Central memory CD4-positive, alpha-beta T cell (primary cell): ENCODE results near the gene DCLRE1B.
"Not testable (repeated sequence)": the region's sequence is repeated elsewhere in the genome, so short reads cannot be mapped to it uniquely, and the experiment has no call there.

Experiments used
- DNase-seq: peaks from one replicate; pipeline ENCODE4 v3.0.0; 2022

Gene DCLRE1B

DNA sequence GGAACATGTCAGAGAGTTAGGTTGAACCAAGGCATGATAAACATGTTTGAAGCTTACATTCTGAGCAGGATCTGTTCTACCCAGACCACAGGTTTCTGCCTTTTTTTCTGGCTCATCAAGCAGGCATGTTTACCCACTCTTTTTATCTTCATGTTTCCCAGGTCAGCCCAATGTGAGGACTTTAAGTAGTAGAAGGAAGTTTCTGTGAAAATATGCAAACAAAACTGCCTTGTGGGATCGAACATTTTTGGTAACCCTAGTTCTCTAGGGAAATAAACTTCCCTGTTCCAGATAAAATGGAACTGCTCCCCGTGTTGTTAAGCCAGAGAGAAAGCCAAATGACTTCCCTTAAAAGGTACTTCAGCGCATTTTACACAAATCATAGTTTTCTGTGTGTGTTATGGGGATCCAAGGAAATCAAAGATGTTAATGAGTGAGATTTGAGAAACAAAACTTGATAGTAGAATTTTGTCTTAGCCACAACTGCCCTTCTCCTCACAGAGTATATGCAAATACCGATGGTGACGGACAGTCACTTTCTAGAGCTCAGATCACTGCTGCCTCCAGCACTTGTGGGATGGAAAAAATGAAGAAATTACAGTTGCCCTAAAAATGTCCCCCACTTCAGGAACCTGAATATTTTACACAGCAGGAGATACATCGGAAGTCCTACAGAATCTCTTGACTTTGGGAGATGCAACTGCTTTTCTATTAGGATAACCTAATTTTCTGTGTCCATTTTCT, 23.2 kb downstream of the DCLRE1B start:
- DNase-seq, result no peak

DNA sequence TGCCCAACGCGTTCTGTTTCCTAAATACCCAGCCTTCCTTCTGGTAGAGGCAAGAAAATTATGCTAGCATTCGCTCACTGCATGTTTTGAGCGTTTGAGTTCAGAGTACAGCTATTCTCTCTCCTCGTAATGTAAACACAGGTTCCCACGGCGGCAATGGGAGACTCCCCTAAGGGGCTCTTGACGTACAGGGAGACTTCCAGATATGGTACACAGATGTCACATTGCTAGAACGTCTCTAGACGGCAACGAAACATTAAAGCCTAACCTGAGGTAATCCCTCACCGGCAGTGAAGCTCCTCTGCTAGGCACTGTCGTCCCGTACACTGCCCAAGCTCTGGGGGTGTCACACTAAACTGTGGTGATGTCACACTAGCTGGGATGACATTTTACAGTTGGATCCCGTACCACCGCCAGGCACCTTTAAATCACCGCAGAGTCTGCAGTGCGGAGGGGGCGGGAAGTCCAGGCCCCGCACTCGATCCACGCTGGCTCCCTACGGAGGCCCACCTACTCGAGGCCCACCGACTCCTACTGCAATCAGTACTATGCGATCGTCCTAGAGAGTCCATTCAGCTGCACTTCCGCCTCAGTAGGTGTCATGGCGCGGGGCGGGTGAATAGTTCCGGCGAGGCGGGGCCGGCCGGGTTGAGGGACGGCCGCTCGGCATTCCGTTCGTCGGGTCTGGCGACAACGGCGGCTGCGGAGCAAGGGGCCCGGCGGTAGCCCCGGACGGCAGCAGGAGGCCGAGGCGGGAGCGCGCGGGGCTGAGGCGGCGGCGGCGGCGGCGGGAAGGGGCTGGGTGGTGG, 24.0 kb downstream of the DCLRE1B start, which contains the start of gene HIPK1:
TSS of gene HIPK1 (plus strand) at position 384 of the 809 bp plus-strand sequence.
- DNase-seq, result peak; percentile 92

DNA sequence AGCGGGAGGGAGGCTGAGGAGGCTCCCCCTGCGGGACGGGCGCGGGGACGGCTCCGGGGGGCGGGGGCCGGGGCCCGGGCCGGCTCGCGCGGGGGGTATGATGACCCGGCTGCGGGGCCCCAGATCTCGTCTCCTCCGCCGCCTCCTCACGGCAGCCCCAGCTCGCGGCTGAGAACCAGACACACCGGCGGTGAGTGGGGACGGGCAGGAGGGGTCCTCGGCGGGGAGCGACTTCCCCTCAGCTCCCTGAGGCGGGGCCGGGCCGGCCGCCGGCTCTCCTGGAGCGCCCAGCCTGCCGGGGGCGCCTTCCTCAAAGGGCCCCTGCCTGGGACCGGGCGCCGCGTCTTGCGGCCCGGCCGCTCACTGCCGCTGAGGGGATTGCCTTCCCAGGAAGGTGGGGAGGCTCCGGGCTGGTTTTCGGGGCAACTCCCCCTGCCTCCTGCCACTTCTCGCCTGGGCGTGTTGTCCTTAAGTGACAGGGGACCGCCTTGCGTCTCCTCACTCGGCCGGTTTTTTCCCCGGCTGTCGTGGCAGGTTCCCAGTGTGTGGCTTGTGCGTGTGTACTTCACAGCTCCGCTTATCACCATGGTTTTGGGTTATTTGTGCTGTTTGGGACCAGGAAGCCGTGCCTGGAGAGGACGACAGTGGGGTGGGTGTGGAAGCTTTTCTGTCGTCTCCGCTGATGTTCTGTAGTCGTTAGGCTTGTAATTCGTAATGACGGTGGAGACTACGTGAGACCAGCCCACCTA, 24.8 kb downstream of the DCLRE1B start:
- peak; percentile 87 for DNase-seq

DNA sequence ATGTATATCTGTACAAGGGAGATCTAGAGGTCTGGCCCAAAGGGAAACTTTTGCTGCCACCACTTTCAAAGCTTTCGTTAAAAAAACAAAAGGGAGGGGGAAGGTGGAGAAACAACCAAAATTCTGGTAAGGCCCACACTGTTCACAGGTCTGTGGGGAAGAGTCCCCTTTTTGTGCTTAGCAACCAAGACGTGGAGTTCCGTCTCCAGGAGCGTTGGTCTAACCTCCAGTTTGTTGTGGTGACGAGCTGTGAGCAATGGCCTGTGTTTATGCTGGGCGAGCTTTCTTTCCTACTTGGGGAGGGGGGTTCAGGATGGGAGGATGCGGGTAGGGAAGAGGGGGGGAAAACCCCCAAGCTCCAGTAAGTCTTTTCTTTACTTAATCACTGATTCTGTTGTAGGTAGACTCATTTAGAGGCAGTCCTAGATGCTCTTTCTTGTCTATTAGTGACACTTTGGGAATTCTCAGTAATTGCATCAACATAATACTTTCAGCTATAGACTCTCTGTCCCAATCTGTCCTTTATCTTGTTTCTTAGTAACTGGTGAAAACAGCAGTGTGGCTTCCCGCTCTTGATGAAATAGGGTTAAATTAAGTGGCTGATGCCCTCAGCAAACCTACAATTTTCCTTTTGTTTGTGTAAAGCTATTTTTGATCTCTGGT, 25.5 kb downstream of the DCLRE1B start:
- DNase-seq, result peak; percentile 89

DNA sequence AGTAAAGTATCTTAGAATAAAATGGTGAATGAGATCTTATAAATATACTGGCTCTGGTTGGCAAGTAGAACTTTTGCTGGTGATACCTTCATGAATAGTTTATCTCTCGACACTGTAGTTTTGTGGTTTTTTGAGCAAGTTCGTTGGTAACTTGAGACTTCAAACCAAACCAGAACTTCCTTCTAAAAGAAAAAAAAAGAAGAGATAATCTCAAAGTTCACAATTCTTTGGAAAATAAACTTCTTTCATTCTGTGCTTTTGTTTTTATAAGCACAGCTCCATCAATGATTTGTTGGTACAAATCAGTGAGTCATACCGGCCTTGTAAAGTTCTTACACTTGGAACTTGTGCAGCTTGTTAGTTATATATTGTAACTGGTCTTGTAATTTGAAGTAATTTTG, 26.3 kb downstream of the DCLRE1B start:
- DNase-seq, result peak; percentile 70

DNA sequence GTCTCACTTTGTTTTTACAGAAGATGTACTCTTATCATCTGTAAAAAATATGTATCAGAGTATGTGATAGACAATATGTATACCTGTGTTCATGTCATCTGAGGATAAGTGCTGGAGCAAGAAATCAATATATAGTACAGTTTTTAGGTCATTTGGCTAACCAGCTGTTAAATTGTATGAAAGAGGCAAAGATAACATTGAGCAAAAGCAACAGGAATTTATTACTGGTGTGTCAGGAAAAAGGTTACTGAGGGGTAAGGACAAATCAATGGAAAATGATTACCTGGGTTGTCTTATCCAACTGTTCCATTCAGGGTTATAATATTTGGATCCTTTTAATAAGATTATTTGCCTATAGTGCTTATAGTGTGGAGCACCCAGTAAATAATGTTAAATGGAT, 28.9 kb downstream of the DCLRE1B start:
- no peak for DNase-seq

DNA sequence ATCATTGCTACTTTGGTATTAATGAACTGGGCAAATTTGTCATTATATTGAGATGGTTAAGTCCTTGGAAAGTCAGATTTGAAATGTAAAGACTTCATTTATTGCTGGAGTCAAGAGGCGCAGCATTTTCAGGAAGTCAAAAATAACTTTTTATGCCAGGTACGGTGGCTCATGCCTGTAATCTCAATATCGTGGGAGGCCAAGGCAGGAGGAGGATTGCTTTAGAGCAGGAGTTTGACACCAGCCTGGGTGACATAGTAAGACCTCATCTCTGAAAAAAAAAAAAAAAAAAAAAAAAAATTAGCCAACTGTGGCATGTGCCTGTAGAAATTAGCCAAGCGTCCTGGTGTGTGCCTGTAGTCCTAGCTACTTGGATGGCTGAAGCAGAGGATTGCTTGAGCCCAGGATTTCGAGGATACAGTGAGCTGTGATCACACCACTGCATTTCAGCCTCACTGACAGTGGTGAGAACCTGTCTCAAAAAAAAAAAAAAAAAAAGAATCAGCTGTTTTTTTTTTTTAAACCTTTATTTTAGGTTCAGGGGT, 29.5 kb downstream of the DCLRE1B start:
- DNase-seq, result no peak

DNA sequence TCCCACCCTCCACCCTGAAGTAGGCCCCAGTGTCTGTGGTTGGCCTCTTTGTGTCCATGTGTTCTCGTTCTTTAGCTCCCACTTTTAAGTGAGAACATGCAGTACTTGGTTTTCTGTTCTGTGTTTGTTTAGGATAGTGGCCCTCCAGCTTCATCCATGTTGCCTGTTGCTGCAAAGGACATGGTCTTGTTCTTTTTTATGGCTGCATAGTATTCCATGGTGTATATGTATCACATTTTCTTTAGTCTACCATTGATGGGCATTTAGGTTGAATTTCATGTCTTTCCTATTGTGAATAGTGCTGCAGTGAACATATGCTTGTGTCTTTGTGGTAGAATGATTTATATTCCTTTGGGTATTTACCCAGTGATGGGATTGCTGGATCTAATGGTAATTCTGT, 30.1 kb downstream of the DCLRE1B start:
- no peak for DNase-seq

DNA sequence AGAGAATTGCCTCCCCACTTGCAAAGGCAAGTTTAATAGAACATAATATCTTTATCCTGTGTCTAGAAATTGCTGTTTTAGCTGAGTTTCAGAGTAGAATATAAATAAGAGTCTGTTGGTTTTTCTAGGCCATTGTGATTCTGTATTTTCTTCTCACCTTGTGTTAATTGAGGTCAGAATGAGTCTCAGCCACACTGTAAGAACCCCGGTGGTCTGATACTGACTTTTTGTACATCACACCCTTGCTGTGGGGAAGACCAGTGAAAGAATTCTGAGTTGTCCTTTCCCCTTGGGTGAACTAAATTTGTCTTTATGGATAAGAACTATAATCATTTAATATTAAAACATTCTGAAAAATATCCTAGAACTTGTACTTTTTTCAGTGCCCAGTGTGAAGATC, 30.8 kb downstream of the DCLRE1B start:
- no peak for DNase-seq

DNA sequence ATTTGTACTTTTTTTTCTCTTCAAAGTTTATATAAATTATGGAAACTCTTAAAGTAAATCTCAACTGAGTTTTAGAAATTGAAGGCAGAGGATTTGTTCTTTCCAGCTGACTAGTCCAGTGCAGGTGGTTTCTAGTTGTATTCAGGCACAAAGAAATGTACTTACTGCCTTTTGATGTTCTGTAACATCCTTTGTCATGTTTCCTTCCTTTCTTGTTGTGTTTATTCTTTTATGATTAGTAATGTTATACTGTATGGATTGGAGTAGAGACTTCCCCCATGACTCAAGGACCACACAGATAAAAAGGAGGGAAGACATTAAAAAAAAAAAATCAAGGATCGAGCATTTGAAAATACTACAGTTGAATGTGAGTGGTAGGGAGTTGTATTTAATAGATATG, 32.0 kb downstream of the DCLRE1B start:
- DNase-seq, result no peak

DNA sequence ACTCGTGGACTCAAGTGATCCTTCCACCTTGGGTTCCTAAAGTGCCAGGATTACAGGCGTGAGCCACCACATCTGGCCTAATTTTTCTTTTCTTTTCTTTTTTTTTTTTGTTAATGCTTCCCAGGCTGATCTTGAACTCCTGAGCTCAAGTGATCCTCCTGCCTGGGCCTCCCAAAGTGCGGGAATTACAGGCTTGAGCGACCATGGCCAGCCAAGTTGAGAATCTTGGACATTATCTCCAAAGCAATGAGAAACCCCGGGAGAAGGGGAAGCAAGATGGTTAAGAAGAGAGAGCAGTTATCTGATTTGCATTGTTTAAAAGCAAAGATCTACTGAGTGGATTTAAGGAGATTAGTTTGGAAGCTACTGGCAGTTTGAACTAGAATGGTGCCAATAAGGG, 33.1 kb downstream of the DCLRE1B start:
- DNase-seq, result no peak

DNA sequence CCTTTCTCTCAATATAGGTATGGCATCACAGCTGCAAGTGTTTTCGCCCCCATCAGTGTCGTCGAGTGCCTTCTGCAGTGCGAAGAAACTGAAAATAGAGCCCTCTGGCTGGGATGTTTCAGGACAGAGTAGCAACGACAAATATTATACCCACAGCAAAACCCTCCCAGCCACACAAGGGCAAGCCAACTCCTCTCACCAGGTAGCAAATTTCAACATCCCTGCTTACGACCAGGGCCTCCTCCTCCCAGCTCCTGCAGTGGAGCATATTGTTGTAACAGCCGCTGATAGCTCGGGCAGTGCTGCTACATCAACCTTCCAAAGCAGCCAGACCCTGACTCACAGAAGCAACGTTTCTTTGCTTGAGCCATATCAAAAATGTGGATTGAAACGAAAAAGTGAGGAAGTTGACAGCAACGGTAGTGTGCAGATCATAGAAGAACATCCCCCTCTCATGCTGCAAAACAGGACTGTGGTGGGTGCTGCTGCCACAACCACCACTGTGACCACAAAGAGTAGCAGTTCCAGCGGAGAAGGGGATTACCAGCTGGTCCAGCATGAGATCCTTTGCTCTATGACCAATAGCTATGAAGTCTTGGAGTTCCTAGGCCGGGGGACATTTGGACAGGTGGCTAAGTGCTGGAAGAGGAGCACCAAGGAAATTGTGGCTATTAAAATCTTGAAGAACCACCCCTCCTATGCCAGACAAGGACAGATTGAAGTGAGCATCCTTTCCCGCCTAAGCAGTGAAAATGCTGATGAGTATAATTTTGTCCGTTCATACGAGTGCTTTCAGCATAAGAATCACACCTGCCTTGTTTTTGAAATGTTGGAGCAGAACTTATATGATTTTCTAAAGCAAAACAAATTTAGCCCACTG, 35.5 kb downstream of the DCLRE1B start:
- DNase-seq, result peak; percentile 48

DNA sequence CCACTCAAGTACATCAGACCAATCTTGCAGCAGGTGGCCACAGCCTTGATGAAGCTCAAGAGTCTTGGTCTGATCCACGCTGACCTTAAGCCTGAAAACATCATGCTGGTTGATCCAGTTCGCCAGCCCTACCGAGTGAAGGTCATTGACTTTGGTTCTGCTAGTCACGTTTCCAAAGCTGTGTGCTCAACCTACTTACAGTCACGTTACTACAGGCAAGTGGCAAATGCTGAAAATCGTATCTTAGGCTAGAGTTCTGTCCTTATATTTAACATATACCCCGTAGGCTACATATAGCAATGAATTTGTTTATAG, 36.1 kb downstream of the DCLRE1B start:
- DNase-seq, result no peak

DNA sequence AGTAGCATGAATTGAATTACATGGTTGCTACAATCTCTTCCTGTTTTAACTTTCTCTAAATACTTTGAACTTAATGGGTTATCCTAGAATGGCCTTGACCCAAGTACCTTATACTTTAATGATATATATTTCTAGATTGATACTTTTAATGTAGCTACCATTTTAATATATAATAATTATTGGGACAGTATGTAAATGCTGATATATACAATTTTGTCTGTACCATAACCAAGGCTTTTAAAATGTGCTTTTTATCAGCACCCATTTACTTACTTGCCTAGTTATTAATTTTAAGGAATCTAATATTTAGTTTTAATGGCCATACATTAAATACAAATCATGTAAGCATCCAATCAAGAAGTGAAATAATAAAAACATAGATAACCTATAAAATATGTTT, 37.4 kb downstream of the DCLRE1B start:
- no peak for DNase-seq

DNA sequence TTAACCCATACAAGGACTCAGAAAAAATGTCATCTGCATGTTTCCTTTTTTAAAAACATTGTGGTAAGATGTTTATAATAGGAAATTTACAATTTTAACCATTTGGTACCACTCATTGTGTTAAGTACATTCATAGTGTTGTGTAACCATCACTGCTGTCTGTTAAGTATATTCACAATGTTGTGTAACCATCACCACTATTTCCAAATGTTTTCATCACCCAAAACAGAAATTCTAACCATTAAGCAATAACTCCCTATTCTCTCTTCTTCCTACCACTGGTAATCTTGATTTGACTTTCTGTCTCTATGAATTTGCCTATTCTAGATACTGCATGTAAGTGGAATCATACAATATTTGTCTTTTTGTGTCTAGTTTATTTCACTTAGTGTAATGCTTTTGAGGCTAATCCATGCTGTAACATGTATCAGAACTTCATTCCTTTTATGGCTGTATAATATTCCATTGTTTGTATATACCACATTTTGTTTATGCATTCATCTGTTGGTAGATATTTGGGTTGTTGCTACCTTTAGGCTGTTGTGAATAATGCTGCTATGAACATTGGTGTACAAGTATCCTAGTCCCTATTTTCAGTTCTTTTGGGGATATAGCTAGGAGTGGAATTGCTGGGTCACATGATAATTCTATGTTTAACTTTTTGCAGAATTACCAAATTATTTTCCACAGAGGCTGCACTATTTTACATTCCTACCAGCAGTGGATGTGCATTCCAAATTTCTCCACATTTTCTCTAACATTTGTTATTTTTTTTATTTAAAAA, 38.1 kb downstream of the DCLRE1B start:
- no peak for DNase-seq

DNA sequence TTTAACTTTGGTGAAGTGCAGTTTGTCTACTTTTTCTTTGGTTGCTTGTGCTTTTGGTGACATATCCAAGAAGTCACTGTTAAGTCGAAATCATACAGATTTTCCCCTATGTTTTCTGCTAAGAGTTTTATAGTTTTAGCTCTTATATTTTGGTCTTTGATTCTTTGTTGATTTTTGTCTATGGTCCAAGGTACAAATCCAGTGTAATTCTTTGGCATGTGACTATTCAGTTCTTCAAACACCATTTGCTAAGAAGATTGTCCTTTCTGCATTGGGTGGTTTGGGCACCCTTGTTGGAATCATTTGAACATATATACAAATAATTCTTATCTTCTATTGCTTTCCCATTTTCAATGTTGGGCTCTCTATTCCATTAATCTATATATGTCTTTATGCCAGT, 40.2 kb downstream of the DCLRE1B start:
- DNase-seq, result no peak

DNA sequence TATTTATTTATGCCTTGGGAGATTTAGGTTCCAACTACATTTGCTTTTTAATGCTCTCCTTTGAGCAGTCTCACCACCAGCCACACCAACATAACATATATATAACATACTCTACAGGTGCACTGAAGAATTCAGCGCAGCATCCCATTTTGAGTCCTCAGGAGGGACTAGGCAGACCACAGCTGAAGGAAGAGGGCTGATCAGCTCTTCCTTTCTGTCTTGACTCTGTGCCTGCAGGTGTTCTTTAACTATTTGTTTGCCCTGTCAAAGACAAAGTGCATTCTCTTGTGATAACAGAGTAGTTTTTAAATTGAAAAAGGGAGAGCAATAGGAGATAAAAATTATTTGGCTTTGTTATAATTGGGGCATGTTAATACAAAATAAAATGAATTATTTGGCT, 41.0 kb downstream of the DCLRE1B start:
- DNase-seq, result no peak

DNA sequence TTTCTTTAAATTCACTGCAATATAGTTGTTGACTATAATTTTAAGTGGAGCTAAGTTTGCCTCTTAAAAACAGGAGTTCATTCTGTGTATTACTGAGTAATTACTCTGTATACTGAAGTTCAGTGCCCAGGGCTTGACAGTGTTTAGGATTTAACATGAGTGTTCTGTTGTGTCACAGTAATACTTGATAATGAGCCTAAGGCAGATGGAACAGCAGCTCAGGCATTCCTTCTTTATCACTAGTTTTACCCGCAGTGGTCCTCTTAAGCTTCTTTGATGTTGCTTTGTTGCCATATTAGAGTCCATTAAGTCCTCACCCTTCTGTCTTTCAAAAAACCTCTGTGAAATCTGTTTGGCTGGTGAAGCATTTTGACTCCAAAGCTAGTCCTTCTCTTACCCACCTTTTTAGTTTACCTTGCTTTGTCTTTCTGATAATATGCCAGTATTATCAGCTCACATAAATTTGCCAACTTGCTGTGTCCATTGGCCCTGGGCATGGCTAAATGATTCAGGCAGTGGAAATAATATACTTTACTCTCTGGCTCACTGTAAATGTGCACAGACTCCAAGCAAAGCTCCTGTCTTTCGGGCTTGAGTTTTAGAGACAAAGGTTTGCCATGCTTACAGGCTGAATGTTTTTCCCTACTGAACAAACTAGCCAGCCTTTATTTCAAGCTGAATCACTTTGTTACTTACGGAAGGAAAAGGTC, 41.7 kb downstream of the DCLRE1B start:
- DNase-seq, result no peak

DNA sequence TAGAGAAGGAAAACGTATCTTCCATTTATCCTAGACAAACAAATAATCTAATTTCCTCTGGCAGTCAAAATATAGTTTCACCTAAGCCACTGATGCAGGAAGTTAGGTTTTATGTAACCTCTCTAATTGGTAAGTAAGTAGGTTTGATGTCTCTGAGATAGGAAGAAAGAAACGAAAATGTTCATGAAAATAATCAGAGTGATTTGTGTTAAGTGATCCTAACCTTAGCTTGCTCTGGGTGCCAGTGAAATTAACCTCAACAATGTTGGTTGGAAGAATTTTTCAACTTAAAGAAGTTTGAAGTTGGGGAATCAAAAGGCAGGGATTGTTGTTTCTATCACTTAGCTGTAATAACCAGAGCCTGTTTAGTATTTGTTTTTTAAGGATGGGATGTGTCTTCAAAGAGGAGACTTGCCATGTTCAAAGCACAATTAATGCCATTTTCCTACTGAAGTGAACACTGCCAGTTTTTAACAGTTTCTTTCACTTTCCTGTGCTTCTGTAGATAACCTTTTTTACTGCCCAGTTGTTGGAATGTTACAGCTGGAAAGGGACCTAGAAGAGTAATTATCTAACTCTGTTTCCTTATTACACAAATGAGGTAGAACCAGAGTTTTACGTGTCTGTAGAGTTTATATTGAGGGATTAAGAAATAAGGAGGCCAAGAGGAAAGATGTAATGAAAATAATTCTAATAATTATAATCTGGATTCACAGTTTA, 42.4 kb downstream of the DCLRE1B start:
- peak; percentile 37 for DNase-seq

DNA sequence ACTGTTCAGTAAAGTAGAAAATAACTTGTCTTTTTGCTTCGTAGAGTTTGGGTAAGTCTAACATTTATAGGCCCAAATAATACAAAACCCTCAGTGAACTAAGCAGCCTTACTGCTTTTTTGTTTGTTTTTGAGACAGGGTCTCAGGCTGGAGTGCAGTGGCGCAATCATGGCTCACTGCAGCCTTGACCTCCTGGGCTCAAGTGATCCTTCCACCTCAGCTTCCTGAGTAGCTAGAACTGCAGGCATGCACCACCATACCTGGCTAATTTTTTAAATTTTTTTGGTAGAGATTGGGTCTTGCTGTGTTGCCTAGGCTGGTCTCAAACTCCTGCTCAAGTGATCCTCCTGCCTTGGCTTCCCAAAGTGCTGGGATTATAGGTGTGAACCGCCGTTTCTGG, 43.0 kb downstream of the DCLRE1B start:
- DNase-seq, result not testable (repeated sequence)
